ENCODE data around the gene PRKCA.
"Not testable (repeated sequence)": the region's sequence is repeated elsewhere in the genome, so short reads cannot be mapped to it uniquely, and the experiment has no call there.

The PRKCA gene

DNA sequence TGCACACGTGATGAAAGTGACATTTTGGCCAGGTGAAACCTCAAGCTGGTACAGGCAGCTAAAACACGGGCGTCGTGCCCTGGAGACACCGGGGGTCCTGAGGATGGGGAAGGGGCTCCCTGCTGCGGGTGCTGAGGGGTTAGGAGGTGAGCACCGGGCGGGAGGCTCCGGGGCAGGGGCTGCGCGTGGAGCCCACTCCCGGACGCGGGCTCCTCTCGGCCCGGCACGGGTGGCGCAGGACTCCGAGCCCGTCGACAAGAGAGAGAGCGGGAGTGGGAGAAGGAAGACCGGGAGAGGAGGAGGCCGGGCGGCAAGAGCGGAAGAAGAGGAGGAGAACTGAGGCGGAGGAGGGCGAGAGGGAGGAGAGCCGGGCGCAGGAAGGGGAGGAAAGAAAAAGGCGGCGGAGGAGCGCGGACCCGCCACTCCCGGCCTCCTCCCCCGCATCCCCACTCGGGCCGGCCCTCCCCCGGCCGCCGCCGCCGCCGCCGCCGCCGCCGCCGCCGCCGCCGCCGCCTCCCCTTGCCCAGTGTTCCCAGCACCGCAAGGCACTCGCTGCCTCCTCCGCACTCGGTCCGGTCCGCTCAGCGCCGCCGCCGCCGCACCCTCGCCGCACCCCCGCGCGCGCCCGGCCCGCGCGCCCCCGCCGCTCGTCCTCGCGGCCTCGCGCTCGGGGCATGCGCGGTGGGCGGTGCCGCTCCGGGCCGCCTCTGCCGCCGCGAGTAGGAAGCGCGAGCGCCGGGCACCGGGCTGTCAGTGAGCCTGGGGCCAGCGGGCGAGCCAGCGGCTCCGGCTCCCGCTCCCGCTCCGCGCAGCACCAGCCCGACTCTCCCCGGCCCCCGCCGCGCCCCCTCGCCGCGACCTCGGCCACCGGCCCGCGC, at the start of gene PRKCA:
Gene PRKCA, plus strand, starts transcription at position 750 of the 878 bp plus-strand sequence.
- DNase-seq: peak; percentile 76 to 78

DNA sequence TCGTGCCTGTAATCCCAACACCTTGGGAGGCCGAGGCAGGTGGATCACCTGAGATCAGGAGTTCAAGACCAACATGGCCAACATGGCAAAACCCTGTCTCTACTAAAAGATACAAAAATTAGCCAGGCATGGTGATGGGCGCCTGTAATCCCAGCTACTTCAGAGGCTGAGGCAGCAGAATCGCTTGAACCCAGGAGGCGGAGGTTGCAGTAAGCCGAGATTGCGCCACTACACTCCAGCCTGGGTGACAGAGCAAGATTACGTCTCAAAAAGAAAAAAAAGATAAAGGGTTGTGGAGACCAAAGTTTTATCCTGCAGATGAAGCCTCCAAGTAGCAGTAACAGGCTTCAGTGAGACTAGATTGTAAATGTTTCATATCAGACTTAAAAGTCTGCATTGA, 49.0 kb upstream of the PRKCA start:
- not testable (repeated sequence) for DNase-seq

DNA sequence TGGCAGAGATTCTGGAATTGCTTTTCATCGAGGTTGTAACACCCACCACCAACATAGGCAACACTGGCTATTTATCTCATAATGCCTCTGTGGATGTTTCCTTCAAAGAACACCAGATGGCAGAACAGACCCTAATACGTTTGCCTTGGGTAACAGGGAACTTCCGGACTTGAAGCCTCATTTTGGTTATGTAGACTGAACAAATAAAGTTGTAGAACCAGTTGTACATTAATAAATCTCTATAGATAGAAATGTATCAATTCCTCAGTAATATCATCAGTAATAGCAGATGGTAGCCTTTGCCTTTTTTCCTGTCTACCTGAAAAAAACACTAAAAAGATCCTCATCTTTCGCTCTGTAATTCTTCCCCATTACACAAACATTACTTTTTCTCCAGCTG, 47.3 kb upstream of the PRKCA start:
- DNase-seq: peak; percentile 31 to 77

DNA sequence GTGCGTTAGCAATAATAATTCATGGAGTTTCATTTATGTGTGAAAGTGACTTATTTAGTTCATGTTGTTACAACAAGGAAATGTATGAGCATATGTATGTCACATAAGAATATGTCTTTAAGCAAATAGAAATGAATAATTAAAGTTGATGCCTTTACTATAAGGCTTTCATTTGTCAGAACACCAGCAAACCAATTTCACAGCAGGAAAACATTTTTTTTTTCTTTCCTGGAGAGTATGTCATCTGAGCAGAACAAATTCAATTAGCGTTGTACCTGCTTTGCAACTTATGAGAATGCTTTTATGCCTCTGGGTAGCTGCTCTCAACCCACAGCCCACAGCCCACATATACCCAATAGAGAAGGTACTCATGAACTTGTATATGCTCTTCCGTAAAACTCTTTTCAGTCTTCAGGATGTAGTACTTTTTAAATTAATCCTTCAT, 46.9 kb upstream of the PRKCA start:
- no peak for DNase-seq

DNA sequence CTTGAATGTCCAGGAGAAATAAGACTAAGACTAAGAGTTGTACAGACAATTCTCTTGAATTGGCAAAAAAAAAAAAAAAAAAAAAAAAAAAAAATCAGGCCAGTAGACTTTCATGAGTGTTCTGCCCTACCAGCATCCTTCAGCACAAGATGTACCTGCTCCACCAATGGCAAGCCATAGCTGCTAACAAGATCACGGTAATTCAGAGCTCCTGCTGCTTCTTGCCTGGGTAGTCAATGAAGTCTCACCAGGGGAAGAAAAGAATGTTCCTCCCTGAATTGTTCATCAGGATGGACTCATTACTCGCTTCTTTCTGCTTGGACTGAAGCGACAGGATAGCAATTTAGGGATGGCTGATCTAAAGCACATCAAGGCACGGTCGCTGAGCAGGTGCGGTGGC, 42.1 kb upstream of the PRKCA start:
- no peak for DNase-seq

DNA sequence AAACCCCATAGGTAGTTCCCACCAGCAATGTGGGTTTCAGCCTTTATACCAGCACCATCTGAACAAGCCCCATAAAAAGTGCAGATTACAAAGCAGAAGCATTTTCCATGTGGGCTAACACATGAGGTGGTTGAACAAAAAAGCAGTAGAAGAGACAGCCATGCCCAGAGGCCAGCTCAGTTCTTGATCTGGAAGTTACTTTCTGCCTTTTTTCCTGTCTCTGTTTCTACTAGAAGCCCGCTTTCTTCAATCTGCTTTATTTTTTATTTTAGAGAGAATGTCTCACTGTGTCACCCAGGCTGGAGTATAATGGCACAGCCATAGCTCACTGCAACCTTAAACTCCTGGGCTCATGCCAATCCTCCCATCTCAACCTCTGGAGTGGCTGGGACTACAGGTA, 41.7 kb upstream of the PRKCA start:
- no peak for DNase-seq

DNA sequence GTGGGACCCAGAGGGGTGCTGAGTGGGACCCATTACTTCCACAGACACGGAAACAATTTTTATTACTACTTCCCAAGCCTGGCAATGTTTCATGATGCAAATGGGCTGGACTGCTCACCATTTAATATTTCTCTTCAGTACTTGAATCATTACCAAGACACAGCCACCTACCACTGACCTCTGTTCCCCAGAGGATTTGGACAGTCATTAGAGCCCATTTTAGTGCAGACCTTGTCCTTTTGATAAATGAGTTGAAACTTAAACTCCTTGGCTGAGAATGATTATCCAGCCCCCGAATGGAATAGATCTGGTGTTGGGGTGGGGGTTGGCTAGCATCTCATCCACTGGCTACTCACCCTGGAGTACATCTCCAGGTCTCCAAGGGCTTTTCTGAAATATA, 39.6 kb upstream of the PRKCA start:
- no peak for DNase-seq

DNA sequence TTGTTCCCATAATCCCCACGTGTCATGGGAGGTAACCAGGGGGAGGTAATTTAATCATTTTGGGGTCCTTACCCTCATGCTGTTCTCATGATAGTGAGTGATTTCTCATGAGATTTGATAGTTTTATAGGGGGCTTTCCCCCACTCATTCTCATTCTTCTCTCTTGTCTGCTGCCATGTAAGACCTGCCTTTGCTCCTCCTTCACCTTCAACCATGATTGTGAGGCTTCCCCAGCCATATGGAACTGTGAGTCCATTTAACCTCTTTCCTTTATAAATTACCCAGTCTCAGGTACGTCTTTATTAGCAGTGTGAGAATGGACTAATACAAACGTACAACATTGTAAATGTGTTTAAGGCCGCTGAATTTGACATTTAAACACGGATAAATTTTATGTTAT, 37.7 kb upstream of the PRKCA start:
- no peak for DNase-seq

DNA sequence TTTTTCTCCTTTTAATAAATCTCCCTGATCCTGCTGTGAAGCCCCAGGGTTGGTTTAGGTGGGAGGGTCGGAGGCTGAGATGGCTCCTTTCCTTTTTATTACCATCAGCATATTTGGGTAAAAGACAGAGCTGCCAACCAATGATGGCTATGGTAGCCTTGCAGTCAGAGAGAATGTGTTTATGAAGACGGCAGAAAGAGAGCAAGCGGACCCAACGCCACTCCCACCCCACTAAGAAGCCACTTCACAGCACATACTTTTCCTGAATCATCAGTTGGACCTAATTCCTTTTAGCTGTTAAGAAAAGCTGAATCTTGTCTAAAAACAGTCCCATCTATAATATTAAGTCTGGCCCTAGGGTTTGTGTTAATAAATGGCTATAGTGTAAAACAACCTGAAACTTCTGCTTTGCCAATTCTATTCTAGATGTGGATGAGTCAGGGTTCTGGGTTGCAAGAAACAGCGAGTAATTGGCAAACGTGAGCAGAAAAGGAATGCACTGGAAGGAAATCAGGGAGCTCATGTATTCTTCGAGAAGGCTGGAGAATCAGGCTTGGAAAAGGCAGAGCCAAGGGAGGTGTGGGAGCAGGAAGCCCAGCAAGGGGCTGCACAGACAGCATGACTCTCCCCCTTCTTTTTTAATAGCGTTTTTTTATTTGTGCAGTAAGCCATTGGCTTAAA, 34.0 kb upstream of the PRKCA start:
- no peak for DNase-seq

DNA sequence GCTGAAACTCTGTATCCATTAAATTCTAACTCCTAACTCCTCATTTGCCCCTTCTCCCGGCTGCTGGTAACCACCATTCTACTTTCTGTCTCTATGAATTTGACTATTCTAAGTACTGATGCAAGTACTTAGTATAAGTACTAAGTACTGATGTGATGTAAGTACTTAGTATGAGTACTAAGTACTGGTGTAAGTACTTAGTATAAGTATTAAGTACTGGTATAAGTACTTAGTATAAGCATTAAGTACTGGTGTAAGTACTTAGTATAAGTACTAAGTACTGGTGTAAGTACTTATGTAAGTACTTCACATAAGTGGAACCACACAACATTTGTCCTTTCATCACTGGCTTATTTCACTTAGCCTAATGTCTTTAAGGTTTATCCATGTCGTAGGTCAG, 32.3 kb upstream of the PRKCA start:
- DNase-seq: no peak

DNA sequence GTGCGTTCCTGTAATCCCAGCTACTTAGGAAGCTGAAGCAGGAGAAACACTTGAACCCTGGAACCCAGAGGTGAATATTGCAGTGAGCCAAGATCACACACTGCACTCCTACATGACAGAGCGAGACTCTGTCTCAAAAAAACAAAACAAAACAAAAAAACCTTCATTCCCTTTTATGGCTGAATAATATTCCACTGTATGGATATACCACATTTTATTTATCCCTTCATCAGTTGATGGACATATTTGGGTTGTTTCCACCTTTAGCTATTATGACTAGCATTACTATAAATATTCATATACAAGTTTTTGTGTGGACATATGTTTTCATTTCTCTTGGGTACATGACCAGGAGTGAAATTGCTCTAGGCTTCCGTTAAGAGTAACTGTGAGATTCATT, 30.9 kb upstream of the PRKCA start:
- no peak for DNase-seq

DNA sequence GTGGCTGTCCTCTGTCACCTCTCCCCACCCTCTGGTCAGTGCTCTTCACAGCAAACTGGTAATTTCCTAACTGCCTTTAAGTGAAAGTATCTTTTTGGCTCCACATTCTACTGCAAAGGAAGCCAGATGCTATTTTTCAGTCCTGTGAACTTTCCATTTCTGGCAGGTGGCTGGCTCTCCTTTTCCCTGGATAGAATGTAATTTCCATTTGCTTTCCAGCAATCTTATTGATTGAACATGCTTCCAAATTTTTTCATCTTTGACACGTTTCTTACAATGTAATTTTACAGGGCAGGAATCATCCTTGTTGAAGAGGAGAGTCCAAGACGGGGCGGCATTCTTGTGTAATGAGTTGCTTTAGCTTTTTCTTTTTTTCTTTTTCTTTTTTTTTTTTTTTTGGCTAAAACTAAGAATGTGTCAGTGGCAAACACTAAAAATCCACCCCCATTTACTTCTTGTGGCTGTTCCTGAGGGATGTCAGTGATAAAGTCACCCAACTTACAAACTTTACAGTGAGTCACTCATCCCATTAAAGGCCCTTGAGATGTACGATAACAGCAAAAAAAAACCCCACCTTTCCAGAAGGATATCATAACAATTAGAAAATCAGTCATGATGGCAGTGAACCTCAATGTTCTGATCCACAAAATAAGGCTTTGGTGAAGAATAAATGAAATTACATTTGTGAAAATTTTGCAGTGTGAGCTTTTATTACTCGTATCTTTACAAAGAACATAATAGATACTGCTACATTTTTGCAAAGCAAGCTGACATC, 29.4 kb upstream of the PRKCA start:
- no peak for DNase-seq

DNA sequence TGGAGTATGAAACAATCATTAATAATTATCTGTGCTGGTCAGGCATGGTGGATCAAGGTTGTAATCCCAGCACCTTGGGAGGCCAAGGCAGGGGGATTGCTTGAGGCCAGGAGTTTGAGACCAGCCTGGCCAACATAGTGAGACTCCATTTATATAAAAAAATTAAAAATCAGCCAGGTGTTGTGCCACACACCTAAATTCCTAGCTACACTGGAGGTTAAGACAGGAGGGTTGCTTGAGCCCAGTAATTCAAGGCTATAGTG, 28.9 kb upstream of the PRKCA start:
- no peak for DNase-seq

DNA sequence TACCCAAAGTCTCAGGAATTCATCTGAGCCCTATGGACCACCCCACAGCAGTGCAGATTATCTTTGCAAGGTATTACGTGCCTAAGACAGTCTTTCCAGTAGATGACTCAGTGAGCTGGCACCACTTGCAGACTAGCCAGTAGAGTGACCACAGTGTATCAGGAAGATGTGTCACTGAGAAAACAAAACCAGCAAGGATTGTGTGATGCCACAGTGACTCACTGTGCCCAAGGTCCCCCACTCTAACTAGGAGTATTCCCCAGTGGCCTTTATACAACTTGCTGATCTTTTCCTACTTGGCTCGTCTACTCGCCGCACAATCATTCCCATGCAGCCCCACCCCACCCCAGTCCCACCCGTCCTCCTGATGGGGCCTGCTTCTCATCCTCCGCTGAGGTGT, 26.8 kb upstream of the PRKCA start:
- DNase-seq: no peak

DNA sequence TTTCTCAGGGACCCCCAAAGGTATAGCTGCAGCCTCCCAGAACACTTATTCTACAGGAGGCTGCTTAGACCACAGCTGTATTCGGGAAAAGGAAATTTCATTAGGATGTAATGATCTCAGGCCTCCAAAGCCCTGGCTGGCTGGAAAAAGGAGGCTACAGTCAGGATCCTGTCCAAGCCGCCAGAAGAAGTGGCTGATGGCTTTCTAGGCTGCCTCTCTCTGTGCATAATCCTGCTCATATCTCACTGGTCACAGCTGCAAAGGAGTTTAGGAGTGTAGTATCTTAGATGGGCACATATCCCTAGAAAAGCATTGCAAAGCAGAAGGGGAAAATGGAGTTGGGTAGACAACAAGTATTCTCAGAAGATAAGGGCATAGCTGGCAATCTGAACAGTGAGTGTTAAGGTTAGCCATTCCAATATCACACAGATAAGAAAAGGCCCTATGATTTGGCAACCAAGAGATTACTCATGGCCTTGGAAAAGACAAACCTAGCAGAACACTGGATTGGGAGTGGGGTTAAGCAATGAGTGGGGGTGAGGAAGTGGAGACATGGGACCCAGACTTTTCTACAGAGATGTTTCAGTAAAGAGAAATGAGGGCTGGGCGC, 26.0 kb upstream of the PRKCA start:
- DNase-seq: no peak

DNA sequence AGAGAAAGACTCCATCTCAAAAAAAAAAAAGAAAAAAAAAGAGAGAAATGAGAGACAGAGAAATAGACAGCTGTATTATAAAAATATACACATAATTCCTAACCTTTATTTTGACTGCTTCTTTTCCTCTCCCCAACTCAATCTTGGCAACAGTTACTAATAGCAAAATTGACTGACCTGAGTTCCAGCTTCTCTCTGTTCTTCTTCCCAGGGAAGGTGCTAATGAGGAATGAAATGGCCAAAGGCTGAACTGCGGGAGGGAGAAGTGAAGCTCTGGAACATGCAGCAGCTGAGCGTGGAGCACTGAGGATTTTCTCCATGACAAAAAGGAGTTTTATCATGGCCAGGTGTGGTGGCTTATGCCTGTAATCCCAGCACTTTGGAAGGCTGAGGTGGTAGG, 25.2 kb upstream of the PRKCA start:
- DNase-seq: no peak

DNA sequence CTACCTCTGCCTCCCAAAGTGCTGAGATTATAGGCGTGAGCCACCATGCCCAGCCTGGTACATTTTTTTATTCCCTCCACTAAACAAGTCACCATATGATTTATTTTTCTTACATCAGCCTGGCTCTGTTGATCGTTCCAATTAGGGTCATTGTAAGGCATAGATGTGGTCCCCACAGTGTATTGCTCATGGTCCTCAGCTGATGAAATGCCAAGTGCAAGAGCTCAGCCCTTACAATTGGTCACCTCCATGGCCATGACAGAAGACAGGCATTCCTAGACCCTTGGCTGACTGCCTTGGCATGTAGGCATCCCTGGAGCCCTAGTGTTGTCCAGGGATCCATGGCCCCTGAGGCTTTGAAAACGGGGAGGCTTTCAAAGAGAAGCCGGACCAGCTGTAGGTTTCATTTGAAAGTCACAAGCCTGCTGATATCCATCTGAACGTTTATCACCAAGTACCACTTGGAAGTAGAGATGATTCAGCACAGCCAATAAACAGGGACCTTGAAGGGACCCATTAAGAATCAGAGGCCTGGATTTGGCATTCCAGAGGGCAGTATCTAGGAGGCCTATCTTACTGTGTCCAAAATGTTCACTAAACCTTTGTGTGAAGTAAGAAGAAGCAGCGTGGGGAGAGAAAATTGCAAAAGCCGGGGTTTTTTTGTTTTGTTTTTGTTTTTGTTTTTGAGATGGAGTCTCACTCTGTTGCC, 20.6 kb upstream of the PRKCA start:
- DNase-seq: no peak

DNA sequence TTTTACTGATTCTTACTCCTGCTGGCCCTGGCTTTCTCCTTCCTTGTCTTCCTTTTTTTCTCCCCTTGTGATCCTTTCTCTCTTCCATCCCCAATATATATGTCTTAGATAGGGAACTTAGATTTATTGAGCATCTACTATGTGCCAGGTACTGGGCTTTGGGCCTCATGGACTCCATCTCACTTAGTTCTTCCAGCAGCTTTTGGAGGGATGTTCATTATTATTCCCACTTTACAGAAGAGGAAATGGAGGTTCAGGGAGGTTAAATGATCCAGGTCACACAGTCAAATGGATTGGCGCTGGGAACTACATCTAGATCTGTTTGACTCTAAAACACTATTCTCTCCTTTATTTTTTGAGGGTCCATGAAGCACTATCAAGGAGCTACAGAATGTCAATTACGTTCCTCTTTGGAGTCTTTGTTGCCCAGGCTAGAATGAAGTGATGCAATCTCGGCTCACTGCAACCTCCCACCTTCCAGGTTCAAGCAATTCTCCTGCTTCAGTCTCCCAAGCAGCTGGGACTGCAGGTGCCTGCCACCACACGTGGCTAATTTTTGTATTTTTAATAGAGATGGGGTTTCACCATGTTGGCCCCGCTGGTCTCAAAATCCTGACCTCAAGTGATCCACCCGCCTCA, 19.0 kb upstream of the PRKCA start:
- no peak for DNase-seq

DNA sequence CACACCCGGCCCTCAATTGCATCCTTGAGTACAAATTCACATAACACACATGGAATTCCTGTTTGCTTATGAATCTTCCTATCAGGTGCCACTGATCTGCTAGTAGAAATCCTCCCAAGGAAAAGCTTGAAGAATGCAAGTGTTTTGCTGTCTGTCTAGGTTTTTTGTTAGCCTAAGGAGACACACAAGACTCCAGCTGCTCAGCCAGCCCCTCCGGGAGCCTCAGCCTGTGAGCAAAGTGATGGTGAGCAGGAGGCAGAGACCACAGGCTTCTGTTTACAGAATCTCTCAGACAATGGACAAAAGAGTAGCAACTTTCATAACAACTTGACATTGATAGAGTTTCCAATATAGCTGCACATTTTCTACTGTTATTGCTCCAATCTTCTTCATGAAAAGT, 18.4 kb upstream of the PRKCA start:
- no peak for DNase-seq

DNA sequence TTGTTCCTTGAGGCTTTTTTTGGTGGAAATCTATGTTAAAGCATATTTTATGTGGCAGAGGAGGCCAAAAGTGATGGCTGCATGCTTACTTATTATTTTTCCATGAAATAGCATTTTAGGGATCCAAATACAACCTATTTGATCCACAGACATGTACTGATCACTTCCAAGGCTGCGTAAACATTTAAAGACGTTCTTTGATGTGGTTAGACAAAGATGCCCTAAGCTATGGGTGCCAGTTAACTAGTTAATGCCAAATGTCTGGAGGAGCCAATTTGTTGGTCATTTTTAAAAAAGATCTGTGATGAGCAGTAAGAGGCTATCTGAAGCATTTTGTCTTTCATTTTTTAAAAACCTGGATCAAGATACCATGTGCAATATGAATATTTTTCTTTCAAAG, 17.3 kb upstream of the PRKCA start:
- DNase-seq: peak in 1 of 2 donors; percentile 17

DNA sequence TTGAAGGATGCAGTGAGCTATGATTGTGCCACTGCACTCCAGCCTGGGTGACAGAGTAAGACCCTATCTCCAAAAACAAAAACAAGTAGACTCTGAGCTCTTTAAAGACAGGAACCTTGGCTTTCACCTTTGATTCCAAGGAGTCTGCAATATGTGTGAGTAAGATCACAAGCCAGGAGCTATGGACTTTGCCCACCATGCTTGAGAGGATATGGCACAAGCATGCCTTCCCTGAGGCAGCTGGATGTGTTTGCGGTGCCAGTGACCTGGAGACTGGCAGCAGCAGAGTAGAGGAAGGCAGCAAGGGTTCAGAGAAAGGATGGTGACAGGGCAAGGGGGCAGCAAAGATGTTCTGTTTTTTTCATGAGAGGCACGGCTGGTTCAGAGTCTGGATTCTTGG, 14.5 kb upstream of the PRKCA start:
- DNase-seq: no peak

DNA sequence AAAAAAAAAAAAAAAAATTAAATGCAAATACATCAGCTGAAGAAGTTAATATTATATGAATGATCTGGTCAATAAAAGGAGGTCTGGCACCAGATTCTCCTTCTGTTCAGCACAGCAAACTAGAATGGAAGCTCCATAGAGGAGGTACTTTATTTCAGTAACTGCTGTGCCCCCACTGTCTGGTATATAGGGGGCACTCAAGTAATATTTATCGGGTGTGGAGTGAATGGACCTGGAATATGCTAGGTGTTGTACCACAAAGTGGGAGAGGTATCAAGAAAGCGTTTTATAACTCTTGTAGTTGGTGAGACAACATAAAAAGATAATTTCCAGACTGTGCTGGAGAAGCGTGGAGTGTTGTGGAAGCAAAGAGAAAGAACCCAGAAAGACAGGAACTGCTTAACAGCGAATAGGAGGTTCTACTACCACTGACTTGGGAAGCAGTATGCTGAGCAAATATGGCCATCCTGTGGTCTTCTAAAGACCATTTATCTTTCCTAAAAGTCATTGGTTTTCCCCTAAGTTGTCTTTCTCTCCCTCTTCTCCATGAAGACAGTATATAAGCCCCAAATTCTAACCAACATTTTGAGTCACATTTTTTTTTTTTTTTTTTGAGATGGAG, 12.2 kb upstream of the PRKCA start:
- DNase-seq: peak in 1 of 2 donors; percentile 7
